Measurements from ENCODE around the gene TOE1. TPM values are rescaled to one million over a fixed set of nuclear protein-coding genes. Genes with fewer than 3 reads are reported as not detected.
"Not testable (repeated sequence)": the region's sequence is repeated elsewhere in the genome, so short reads cannot be mapped to it uniquely, and the experiment has no call there.

The TOE1 gene
- total RNA-seq, 2 experiments from 2014 or later = 54.8 to 54.9 TPM

GRCh38 chr1:45337630-45338325 lies 2.2 kb upstream of the TOE1 start:
- Mint-ChIP-seq H3K9me3 (peaks cover 5% of the 10 kb centered on the region), H3K27me3 (no peaks in the 10 kb centered on the region), H3K27ac (peak overlapping the region; percentile 6), H3K4me1 (peaks cover 31% of the 10 kb centered on the region), H3K36me3 (peaks cover 50% of the 10 kb centered on the region), H3K4me3 (peak overlapping the region; percentile 12)
- DNase-seq = no peak

GRCh38 chr1:45340816-45341466 lies 971 bp downstream of the TOE1 start:
- Mint-ChIP-seq H3K36me3 (peaks cover 61% of the 10 kb centered on the region), H3K27ac (peak overlapping the region; percentile 99), H3K9me3 (peaks cover 5% of the 10 kb centered on the region), H3K4me1 (peaks cover 39% of the 10 kb centered on the region), H3K4me3 (peak overlapping the region; percentile 95), H3K27me3 (no peaks in the 10 kb centered on the region)
- DNase-seq = peak; percentile 30

GRCh38 chr1:45344499-45344898 lies 4.5 kb downstream of the TOE1 start:
- peaks cover 48% of the 10 kb centered on the region for H3K36me3 Mint-ChIP-seq
- no peak overlapping the region for H3K4me3 Mint-ChIP-seq
- H3K27me3 Mint-ChIP-seq = no peaks in the 10 kb centered on the region
- peaks cover 39% of the 10 kb centered on the region for H3K4me1 Mint-ChIP-seq
- peak overlapping the region; percentile 20 for H3K27ac Mint-ChIP-seq
- no peaks in the 10 kb centered on the region for H3K9me3 Mint-ChIP-seq
- no peak for DNase-seq

- no peak for DNase-seq
- H3K4me1 Mint-ChIP-seq = peaks cover 41% of the 10 kb centered on the region
- H3K36me3 Mint-ChIP-seq = peaks cover 46% of the 10 kb centered on the region
- no peak overlapping the region for H3K27ac Mint-ChIP-seq
- H3K27me3 Mint-ChIP-seq = no peaks in the 10 kb centered on the region
- H3K9me3 Mint-ChIP-seq = no peaks in the 10 kb centered on the region
- H3K4me3 Mint-ChIP-seq = no peak overlapping the region
These were observed 5.0 kb downstream of the TOE1 start for GRCh38 chr1:45345014-45345413.

- Mint-ChIP-seq H3K36me3 (peaks cover 32% of the 10 kb centered on the region), H3K27ac (peak overlapping the region; percentile 45), H3K4me3 (no peak overlapping the region), H3K9me3 (no peaks in the 10 kb centered on the region), H3K27me3 (no peaks in the 10 kb centered on the region), H3K4me1 (peaks cover 38% of the 10 kb centered on the region)
- no peak for DNase-seq
These were observed 6.5 kb downstream of the TOE1 start for GRCh38 chr1:45346473-45346872.

- Mint-ChIP-seq H3K9me3 (no peaks in the 10 kb centered on the region), H3K27ac (no peak overlapping the region), H3K36me3 (peaks cover 19% of the 10 kb centered on the region), H3K4me3 (no peak overlapping the region), H3K4me1 (peaks cover 27% of the 10 kb centered on the region), H3K27me3 (no peaks in the 10 kb centered on the region)
- no peak for DNase-seq
These were observed 8.1 kb downstream of the TOE1 start for GRCh38 chr1:45348020-45348419.

GRCh38 chr1:45348609-45348965 lies 8.6 kb downstream of the TOE1 start:
- H3K4me1 Mint-ChIP-seq = peaks cover 23% of the 10 kb centered on the region
- peaks cover 17% of the 10 kb centered on the region for H3K36me3 Mint-ChIP-seq
- H3K27me3 Mint-ChIP-seq = no peaks in the 10 kb centered on the region
- no peak overlapping the region for H3K4me3 Mint-ChIP-seq
- no peaks in the 10 kb centered on the region for H3K9me3 Mint-ChIP-seq
- no peak for DNase-seq
- H3K27ac Mint-ChIP-seq = no peak overlapping the region

GRCh38 chr1:45348966-45349677 lies 9.2 kb downstream of the TOE1 start:
- H3K9me3 Mint-ChIP-seq = no peaks in the 10 kb centered on the region
- H3K4me3 Mint-ChIP-seq = no peak overlapping the region
- peaks cover 17% of the 10 kb centered on the region for H3K36me3 Mint-ChIP-seq
- DNase-seq = no peak
- no peak overlapping the region for H3K27ac Mint-ChIP-seq
- peaks cover 23% of the 10 kb centered on the region for H3K4me1 Mint-ChIP-seq
- H3K27me3 Mint-ChIP-seq = no peaks in the 10 kb centered on the region

- no peak overlapping the region for H3K4me3 Mint-ChIP-seq
- H3K4me1 Mint-ChIP-seq = peaks cover 10% of the 10 kb centered on the region
- H3K27me3 Mint-ChIP-seq = no peaks in the 10 kb centered on the region
- H3K36me3 Mint-ChIP-seq = peaks cover 4% of the 10 kb centered on the region
- no peak for DNase-seq
- H3K27ac Mint-ChIP-seq = no peak overlapping the region
- no peaks in the 10 kb centered on the region for H3K9me3 Mint-ChIP-seq
These were observed 11.5 kb downstream of the TOE1 start for GRCh38 chr1:45351508-45351907.

- Mint-ChIP-seq H3K4me1 (peaks cover 10% of the 10 kb centered on the region), H3K36me3 (no peaks in the 10 kb centered on the region), H3K4me3 (no peak overlapping the region), H3K27me3 (no peaks in the 10 kb centered on the region), H3K9me3 (no peaks in the 10 kb centered on the region), H3K27ac (no peak overlapping the region)
- no peak for DNase-seq
These were observed 13.7 kb downstream of the TOE1 start for GRCh38 chr1:45353685-45354084.

GRCh38 chr1:45354838-45355237 lies 14.9 kb downstream of the TOE1 start:
- H3K4me3 Mint-ChIP-seq = no peak overlapping the region
- no peak for DNase-seq
- H3K36me3 Mint-ChIP-seq = no peaks in the 10 kb centered on the region
- H3K4me1 Mint-ChIP-seq = peaks cover under 1% of the 10 kb centered on the region
- H3K9me3 Mint-ChIP-seq = no peaks in the 10 kb centered on the region
- H3K27me3 Mint-ChIP-seq = no peaks in the 10 kb centered on the region
- no peak overlapping the region for H3K27ac Mint-ChIP-seq

GRCh38 chr1:45355683-45356082 lies 15.7 kb downstream of the TOE1 start:
- Mint-ChIP-seq H3K27ac (no peak overlapping the region), H3K9me3 (no peaks in the 10 kb centered on the region), H3K4me3 (no peak overlapping the region), H3K27me3 (no peaks in the 10 kb centered on the region), H3K4me1 (peaks cover 6% of the 10 kb centered on the region), H3K36me3 (no peaks in the 10 kb centered on the region)
- DNase-seq = no peak

GRCh38 chr1:45356186-45356585 lies 16.2 kb downstream of the TOE1 start:
- no peaks in the 10 kb centered on the region for H3K27me3 Mint-ChIP-seq
- H3K4me1 Mint-ChIP-seq = peaks cover 6% of the 10 kb centered on the region
- no peak overlapping the region for H3K4me3 Mint-ChIP-seq
- H3K27ac Mint-ChIP-seq = no peak overlapping the region
- H3K36me3 Mint-ChIP-seq = no peaks in the 10 kb centered on the region
- no peaks in the 10 kb centered on the region for H3K9me3 Mint-ChIP-seq
- DNase-seq = no peak

GRCh38 chr1:45359882-45360513 lies 20.0 kb downstream of the TOE1 start:
- Mint-ChIP-seq H3K4me1 (peaks cover 7% of the 10 kb centered on the region), H3K4me3 (no peak overlapping the region), H3K27me3 (no peaks in the 10 kb centered on the region), H3K9me3 (no peaks in the 10 kb centered on the region), H3K27ac (no peak overlapping the region), H3K36me3 (no peaks in the 10 kb centered on the region)
- DNase-seq = peak; percentile 38

GRCh38 chr1:45360981-45361380 lies 21.0 kb downstream of the TOE1 start:
- not testable (repeated sequence) for H3K27me3 Mint-ChIP-seq, DNase-seq, H3K27ac Mint-ChIP-seq, H3K4me3 Mint-ChIP-seq, H3K9me3 Mint-ChIP-seq, H3K36me3 Mint-ChIP-seq, H3K4me1 Mint-ChIP-seq
